ENCODE results near the gene CBX5. TPM values are rescaled to one million over a fixed set of nuclear protein-coding genes. Genes with fewer than 3 reads are reported as not detected.

Gene CBX5
- total and polyA plus RNA-seq, 9 of the 15 experiments (the other 6 are each of a cell fraction or from before 2014, with no cell fraction given), result 32.6 to 102 (median 59.2) TPM

- TF ChIP-seq ILK (tag; IDR thresholded peaks at IDR 0.05; ENCODE audit: borderline replicate concordance, low read depth) (no peak), ZBTB33 (CRISPR knock-in tag; IDR thresholded peaks at IDR 0.05) (peak; percentile 56; the same call in 1 of the 2 replicates), DMBX1 (CRISPR knock-in tag; IDR thresholded peaks at IDR 0.05; ENCODE audit: borderline replicate concordance) (peak; percentile 62), ARID2 (IDR thresholded peaks at IDR 0.05) (peak; percentile 72), FOXK1 (CRISPR knock-in tag; IDR thresholded peaks at IDR 0.05; ENCODE audit: borderline replicate concordance) (0 out of 2 replicates have a peak, but pooled peaks have one; percentile 61), KHSRP (IDR thresholded peaks at IDR 0.05) (no peak), CEBPG (CRISPR knock-in tag; IDR thresholded peaks at IDR 0.05) (0 out of 2 replicates have a peak, but pooled peaks have one; percentile 11), CEBPG (tag; conservative IDR thresholded peaks at IDR 0.05 in 1 of 2, IDR thresholded peaks at IDR 0.05 in 1 of 2) (no peak), HINFP (tag; conservative IDR thresholded peaks at IDR 0.05; ENCODE audit: low read depth) (no peak), U2AF1 (optimal IDR thresholded peaks at IDR 0.05; ENCODE audit: low read depth, low read length) (no peak), STAG1 (CRISPR knock-in tag; IDR thresholded peaks at IDR 0.05; ENCODE audit: borderline replicate concordance) (no peak), BCL6 (CRISPR knock-in tag; IDR thresholded peaks at IDR 0.05) (0 out of 2 replicates have a peak, but pooled peaks have one; percentile 43), ZNF764 (CRISPR knock-in tag; IDR thresholded peaks at IDR 0.05; ENCODE audit: low read depth) (peak; percentile 53; the same call in 1 of the 2 replicates), ZNF830 (CRISPR knock-in tag; IDR thresholded peaks at IDR 0.05) (no peak), FOXA3 (CRISPR knock-in tag; conservative IDR thresholded peaks at IDR 0.05 in 1 of 2, IDR thresholded peaks at IDR 0.05 in 1 of 2) (peak in 1 of 2 experiments; percentile 15; a peak in 1 of 4 replicates), CREM (IDR thresholded peaks at IDR 0.05; ENCODE audit: low read depth) (peak; percentile 50; the same call in 1 of the 2 replicates), FOXP4 (CRISPR knock-in tag; IDR thresholded peaks at IDR 0.05; ENCODE audit: borderline replicate concordance) (no peak), PHB2 (IDR thresholded peaks at IDR 0.05; ENCODE audit: low read depth) (no peak), SOX6 (IDR thresholded peaks at IDR 0.05) (peak; percentile 54; the same call in 1 of the 2 replicates), ZKSCAN3 (CRISPR knock-in tag; IDR thresholded peaks at IDR 0.05) (0 out of 2 replicates have a peak, but pooled peaks have one; percentile 24), RB1 (IDR thresholded peaks at IDR 0.05; ENCODE audit: low read depth) (peak; percentile 62; the same call in 1 of the 2 replicates), HMGN3 (IDR thresholded peaks at IDR 0.05; ENCODE audit: borderline replicate concordance, extremely low read depth, insufficient read length, low read depth, low read length) (no peak), POLR2G (IDR thresholded peaks at IDR 0.05; ENCODE audit: low read depth, low read length) (peak; percentile 22; the same call in 1 of the 2 replicates)
Measured at GRCh38 chr12:54294152-54294952, 14.4 kb upstream of the CBX5 start (continued).
